ENCODE measurements around the gene SUV39H2. TPM values are rescaled to one million over a fixed set of nuclear protein-coding genes. Genes with fewer than 3 reads are reported as not detected.

Gene SUV39H2
- total RNA-seq, 1 experiment from 2014 or later, result 21.9 TPM

DNA sequence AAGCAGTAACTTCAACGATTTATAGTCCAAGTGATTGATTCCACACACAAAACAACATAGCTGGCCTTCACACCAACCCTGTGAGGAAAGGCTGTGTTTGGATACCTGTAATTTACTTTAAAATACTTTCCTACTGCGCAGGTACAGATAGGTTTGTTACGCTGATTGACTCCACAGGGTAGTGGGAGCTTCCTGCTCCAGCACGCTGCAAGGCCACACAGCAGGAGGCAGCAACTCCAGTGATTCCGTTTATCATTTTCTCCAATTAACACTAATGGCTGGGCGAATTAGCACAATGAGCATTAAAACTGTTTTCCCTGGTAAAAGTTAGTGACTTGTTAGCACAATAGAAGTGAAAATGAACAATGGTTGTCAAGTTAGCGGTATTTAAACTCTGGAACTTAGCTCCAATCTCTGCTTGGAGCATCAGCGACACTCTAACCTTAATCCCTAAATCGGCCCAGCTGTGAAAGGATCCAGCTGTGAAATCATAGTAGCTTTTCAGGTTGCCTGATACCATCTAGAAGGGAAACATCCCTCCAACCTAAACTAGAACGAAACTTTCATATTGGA lies 74.3 kb downstream of the SUV39H2 start:
- H3K27ac ChIP-seq (ENCODE audit: low read length), result peak overlapping the region; percentile 91
- no peaks in the 10 kb centered on the region; the same call in 1 of the 2 replicates for H3K4me1 ChIP-seq (ENCODE audit: control insufficient read depth, insufficient read depth, low read length)
- intact Hi-C loops (cut with micrococcal nuclease; ENCODE audit: unreplicated experiment), result no loop called here
- peak overlapping the region; percentile 78 to 86 for H3K4me3 ChIP-seq (ENCODE audit: low read depth in 2 of 2, low read length in 2 of 2)
- TF ChIP-seq TCF7L2 (IDR thresholded peaks at IDR 0.05; ENCODE audit: low read depth, low read length) (no peak), SIN3A (IDR thresholded peaks at IDR 0.05; ENCODE audit: borderline replicate concordance, insufficient read depth, low read depth, low read length) (no peak), POLR2AphosphoS5 (IDR thresholded peaks at IDR 0.05; ENCODE audit: low read depth, low read length) (no peak)
- TF ChIP-seq, protein P1, sequence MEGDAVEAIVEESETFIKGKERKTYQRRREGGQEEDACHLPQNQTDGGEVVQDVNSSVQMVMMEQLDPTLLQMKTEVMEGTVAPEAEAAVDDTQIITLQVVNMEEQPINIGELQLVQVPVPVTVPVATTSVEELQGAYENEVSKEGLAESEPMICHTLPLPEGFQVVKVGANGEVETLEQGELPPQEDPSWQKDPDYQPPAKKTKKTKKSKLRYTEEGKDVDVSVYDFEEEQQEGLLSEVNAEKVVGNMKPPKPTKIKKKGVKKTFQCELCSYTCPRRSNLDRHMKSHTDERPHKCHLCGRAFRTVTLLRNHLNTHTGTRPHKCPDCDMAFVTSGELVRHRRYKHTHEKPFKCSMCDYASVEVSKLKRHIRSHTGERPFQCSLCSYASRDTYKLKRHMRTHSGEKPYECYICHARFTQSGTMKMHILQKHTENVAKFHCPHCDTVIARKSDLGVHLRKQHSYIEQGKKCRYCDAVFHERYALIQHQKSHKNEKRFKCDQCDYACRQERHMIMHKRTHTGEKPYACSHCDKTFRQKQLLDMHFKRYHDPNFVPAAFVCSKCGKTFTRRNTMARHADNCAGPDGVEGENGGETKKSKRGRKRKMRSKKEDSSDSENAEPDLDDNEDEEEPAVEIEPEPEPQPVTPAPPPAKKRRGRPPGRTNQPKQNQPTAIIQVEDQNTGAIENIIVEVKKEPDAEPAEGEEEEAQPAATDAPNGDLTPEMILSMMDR (IDR thresholded peaks at IDR 0.05), result no peak
- TF ChIP-seq, protein P2, sequence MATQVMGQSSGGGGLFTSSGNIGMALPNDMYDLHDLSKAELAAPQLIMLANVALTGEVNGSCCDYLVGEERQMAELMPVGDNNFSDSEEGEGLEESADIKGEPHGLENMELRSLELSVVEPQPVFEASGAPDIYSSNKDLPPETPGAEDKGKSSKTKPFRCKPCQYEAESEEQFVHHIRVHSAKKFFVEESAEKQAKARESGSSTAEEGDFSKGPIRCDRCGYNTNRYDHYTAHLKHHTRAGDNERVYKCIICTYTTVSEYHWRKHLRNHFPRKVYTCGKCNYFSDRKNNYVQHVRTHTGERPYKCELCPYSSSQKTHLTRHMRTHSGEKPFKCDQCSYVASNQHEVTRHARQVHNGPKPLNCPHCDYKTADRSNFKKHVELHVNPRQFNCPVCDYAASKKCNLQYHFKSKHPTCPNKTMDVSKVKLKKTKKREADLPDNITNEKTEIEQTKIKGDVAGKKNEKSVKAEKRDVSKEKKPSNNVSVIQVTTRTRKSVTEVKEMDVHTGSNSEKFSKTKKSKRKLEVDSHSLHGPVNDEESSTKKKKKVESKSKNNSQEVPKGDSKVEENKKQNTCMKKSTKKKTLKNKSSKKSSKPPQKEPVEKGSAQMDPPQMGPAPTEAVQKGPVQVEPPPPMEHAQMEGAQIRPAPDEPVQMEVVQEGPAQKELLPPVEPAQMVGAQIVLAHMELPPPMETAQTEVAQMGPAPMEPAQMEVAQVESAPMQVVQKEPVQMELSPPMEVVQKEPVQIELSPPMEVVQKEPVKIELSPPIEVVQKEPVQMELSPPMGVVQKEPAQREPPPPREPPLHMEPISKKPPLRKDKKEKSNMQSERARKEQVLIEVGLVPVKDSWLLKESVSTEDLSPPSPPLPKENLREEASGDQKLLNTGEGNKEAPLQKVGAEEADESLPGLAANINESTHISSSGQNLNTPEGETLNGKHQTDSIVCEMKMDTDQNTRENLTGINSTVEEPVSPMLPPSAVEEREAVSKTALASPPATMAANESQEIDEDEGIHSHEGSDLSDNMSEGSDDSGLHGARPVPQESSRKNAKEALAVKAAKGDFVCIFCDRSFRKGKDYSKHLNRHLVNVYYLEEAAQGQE (IDR thresholded peaks at IDR 0.05; ENCODE audit: insufficient read depth in 1 of 2, low read depth in 2 of 2, low read length in 1 of 2), result no peak
- DNase-seq (ENCODE audit: low read depth, low spot score) (no peak), ATAC-seq (no peak)
- in situ Hi-C loops (cut with HindIII; ENCODE audit: low pct_unique_long_range_greater_than_20kb, low sequenced_read_pairs), result no loop called here
- TSS peak; percentile 67 for BruUV-seq (replicated peaks)
- ChIA-PET POLR2A (no interaction called here), CTCF (no interaction called here)
- H3K27me3 ChIP-seq (ENCODE audit: control insufficient read depth, insufficient read depth, low read length), result no peaks in the 10 kb centered on the region
- no peaks in the 10 kb centered on the region for H3K9me3 ChIP-seq (ENCODE audit: control insufficient read depth, insufficient read depth, low read depth, low read length)
- no peaks in the 10 kb centered on the region; the same call in 1 of the 2 replicates for H3K36me3 ChIP-seq (ENCODE audit: control insufficient read depth, insufficient read depth, low read length)

DNA sequence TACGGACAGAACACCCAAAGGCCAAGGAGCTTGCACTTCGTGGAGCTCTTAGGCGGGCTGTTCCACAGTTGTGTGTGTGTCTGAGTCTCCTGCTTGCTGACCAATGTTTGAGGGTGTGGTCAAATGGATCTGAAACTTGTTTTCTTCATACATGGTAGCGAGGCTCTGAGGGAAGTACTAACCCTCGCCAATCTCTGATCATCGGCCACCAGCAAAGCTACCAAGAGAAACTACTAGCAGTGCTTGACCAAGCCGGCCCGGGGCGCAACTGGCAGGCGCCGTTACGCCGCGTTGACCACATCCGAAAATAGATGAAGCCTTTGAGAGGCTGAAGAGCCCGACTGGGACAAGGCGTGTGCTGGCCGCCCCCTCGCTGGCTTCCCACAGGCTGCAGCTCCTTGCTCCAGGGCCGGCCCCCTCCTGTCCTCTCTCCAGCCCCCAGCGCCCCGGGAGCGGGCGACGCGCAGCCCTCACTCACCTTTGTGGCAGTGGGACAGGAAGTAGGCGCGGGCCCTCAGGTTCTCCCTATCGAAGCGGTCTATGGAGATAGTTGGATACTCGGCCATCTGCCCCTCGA lies 74.8 kb downstream of the SUV39H2 start:
- Histone ChIP-seq H3K4me1 (ENCODE audit: control insufficient read depth, insufficient read depth, low read length) (no peaks in the 10 kb centered on the region; the same call in 1 of the 2 replicates), H3K4me3 (ENCODE audit: low read depth in 2 of 2, low read length in 2 of 2) (peak overlapping the region; percentile 78 to 86), H3K9me3 (ENCODE audit: control insufficient read depth, insufficient read depth, low read depth, low read length) (no peaks in the 10 kb centered on the region), H3K36me3 (ENCODE audit: control insufficient read depth, insufficient read depth, low read length) (no peaks in the 10 kb centered on the region; the same call in 1 of the 2 replicates), H3K27me3 (ENCODE audit: control insufficient read depth, insufficient read depth, low read length) (no peaks in the 10 kb centered on the region), H3K27ac (ENCODE audit: low read length) (peak overlapping the region; percentile 91)
- intact Hi-C loops (cut with micrococcal nuclease; ENCODE audit: unreplicated experiment) (no loop called here), in situ Hi-C loops (cut with HindIII; ENCODE audit: low pct_unique_long_range_greater_than_20kb, low sequenced_read_pairs) (no loop called here)
- TF ChIP-seq, protein P1 (IDR thresholded peaks at IDR 0.05), result no peak
- TF ChIP-seq, protein P2 (IDR thresholded peaks at IDR 0.05; ENCODE audit: insufficient read depth in 1 of 2, low read depth in 2 of 2, low read length in 1 of 2), result no peak
- TF ChIP-seq SIN3A (IDR thresholded peaks at IDR 0.05; ENCODE audit: borderline replicate concordance, insufficient read depth, low read depth, low read length), result no peak
- TF ChIP-seq TCF7L2 (IDR thresholded peaks at IDR 0.05; ENCODE audit: low read depth, low read length), result no peak
- TF ChIP-seq POLR2AphosphoS5 (IDR thresholded peaks at IDR 0.05; ENCODE audit: low read depth, low read length), result no peak
- CTCF ChIA-PET, result no interaction called here
- POLR2A ChIA-PET, result no interaction called here
- no peak for DNase-seq (ENCODE audit: low read depth, low spot score)
- no TSS peak for BruUV-seq (replicated peaks)
- ATAC-seq, result peak; percentile 85

Data from Panc1 (cell line).